A172 (cell line): Measurements from ENCODE around the gene SHISA8. TPM values are rescaled to one million over a fixed set of nuclear protein-coding genes. Genes with fewer than 3 reads are reported as not detected.

Experiments used
- DNase-seq: peaks from one replicate; pipeline ENCODE4 v3.0.0-alpha.2; 2015; ENCODE audit warnings: low spot score
- total RNA-seq: library from RNA; depleted of rRNA; stranded (reverse); fragments of >200 nt; shearing (Covaris generic); gene quantifications from 2 replicates; pipeline ENCODE4 v1.2.3, GENCODE V29; 2014

SHISA8 gene
- total RNA-seq, 1 experiment from 2014 or later, result not detected

DNA sequence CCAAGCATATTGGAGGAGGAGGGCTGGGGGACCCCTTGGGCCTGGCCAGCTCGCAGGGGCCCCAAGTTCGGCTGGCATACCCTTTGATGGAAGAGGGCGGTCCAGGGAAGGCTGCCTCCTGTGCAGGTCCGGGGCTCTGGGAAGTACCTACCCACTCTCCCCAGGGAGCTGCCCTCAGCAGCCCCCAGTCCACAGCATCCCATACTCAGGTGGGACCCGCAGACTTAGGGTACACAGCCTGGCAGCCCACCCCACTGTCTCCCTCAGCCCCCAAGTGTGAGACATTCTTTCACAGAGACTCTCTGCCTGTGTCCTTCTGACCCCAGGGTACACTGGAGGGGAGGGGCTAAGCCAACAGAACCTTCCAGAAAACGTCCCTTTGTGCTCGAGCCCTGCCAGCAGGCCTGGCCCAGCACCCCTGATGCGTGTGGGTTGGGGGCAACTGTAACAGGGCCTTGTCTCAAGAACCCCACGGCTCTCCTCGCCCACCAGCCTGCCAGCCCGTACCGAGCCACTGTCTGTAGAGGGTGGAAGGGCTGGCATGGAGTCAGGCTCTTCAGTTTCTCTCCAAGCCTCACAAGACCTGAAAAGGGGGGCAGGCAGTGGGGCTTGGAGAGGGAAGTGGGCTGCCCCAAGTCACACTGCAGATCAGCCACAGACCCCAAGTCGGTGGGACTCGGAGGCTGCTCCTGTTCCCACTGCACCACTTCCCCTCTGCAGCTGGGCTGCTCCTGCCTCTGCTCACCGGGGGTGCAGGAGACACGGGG, 18.7 kb upstream of the SHISA8 start:
- DNase-seq, result no peak

DNA sequence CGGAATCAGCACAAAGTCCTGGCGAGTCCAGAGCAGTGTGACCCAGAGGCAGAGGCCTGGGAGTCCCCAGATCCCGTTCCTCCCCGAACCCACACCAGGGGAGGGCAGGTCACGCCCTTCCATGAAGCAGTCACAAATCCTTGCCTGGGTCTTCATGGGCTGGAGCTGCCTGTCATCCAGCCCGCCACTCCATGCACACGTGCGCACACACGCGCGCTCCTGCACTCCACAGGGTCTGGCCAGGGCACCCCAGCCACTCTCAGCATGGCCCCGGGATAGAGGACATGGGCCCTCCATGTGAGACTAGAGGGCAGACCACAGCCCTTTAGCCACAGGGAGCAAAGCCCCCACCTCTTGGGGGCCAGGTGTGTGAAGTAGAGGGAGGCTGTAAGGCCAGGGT, 17.5 kb upstream of the SHISA8 start:
- no peak for DNase-seq

DNA sequence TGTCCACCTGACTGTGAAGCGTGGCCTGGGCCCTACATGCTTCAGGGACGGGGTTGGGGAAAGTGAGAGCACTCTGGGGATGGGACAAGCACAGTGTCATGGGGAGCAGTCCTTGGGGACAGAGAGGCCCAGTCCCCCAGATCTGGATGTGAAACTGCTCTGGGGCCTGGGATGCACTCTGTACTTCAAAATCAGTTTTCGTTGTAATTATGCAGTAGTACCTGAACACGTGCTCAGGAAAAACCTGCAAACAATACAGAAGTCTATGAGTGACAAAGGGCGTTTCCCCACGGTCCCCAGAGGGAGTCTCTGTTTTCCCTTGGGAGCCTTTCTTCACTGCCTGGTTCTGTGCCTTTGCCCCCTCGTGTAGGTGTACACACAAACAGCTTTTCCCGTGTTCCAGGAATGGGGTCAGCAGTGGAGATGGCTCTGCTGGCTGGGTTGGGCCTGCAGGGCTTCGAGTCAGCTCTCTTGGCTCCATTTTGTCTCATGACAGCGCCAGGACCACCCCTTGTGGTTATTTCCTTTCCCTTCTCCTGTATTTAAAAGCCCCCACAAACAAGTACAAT, 16.9 kb upstream of the SHISA8 start:
- DNase-seq, result no peak

DNA sequence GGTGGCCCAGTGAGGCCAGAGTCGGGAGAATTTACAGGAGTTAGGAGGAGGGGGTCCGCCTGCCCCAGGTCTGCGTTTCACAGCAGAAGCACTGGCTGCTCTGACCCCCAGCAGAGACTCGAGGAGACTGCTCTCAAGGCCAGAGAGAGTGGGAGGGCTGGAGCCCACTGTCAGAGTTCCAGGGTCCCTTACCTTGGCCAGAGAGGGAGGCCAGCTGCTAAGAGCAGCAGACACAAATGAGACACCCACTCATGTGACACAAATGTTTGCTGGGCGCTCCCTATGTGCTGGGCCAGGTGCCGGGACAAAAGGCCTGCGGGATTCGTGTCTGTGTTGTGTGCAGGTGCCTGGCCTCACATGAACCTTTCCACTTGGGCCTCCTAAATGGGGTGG, 14.5 kb upstream of the SHISA8 start:
- DNase-seq, result no peak

DNA sequence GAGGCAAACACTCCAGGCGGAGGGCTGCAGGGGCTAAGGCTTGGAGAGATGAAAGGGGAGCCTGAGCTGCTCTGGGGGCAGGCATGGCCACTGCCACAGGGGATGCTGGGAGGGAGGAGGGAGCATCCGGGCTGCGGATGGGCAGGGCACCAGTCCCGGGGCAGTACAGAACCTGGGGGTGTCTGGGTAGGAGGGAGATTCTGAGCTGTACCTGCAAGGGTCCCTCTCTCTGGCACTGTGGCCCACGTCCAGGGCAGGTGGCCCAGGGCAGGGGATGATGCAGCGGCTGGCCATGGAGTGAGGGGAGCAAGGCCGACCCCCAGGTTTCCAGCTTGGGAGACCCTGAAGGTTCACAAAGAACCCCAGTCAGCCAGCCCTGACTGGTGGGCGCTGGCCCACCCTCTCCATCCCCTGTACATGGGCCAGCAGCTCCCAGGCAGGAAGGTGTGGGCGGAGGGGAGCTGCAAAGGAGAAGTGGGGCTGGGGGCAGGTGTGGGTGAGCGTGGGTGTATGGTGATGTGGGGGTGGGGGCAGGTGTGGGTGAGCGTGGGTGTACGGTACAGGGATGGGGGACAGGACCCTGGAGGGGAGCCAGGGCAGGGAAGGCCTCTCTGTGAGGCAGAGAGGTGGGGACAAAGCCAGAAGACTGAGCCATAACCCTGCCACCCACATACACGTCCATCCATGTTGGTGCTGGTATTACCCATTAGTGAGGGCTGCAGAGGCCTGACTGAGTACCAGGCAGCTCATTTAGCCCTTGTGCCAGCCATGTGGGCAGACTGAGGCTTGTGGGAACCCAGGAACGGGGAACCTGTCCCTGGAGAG, 13.9 kb upstream of the SHISA8 start:
- no peak for DNase-seq

DNA sequence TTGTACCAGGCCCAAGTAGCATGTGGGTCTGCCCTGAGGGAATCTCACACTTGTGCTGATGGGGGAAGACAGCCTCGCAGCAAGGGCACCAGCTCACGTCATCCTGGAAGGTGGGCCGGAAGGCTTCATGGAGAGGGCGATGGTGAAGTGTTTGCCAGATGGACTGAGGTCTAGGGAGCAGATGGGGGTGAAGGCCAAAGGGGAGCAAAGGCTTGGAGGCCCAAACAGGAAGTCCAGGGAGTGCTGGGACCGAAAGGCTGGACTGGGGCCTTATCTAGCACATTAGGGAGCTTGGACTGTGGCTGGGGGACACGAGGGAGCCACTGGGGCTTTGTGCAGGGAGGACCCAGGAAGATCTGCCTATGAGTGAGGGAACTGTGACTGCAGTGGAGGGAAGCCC, 12.9 kb upstream of the SHISA8 start:
- no peak for DNase-seq

- DNase-seq, result no peak
Measured at GRCh38 chr22:41925783-41926460, 11.0 kb upstream of the SHISA8 start.

- no peak for DNase-seq
Measured at GRCh38 chr22:41923595-41924276, 8.9 kb upstream of the SHISA8 start.

GRCh38 chr22:41922940-41923594, 8.2 kb upstream of the SHISA8 start:
- no peak for DNase-seq

GRCh38 chr22:41922328-41922727, 7.5 kb upstream of the SHISA8 start:
- no peak for DNase-seq

GRCh38 chr22:41920271-41920976, 5.5 kb upstream of the SHISA8 start:
- DNase-seq, result no peak

DNA sequence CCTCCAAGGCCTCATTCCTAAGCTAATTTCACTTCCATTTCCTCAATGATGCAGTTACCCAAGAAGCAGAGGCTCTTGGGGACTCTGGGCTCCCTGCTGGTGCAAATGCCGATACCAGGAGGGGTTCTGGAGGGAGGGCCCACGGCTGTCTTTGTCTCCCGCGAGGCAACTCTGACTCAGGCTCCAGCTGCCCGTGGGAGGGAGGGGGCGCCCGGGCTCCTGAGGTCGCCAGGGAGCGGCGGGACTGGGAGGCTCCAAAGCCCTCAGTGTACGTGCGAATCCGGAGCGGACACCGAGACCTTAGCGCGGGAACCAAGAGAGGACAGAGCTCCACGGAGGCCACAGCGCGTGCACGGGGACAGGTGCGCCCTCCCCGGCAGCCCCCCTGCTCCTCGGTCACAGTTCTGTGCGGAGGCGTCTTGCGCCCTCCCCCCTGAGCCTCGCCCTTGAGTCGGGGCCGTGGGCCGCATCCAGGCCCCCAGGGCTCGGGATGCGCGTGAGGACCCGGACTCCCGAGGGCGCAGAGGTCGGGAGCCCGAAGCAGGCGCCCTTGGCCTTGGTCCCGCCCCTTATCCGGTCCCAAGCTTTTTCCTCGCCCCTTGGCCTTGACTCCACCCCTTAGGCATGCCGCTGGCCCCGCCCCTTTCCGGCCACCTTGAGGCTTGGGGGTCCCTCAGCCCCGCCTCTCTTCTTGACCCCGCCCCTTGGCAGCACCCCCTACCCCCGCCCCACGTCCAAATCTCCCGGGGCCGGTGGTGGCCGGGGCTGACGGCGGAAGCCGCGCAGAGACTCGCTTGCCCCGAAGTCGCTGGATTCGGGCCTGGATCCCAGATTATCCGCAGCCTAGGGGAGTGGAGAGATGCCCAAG, 4.7 kb upstream of the SHISA8 start:
- no peak for DNase-seq

GRCh38 chr22:41917903-41918791, 3.3 kb upstream of the SHISA8 start:
- DNase-seq, result peak; percentile 47

GRCh38 chr22:41917375-41917902, 2.6 kb upstream of the SHISA8 start:
- DNase-seq, result no peak

- DNase-seq, result no peak
Measured at GRCh38 chr22:41916745-41917358, 2.0 kb upstream of the SHISA8 start.

DNA sequence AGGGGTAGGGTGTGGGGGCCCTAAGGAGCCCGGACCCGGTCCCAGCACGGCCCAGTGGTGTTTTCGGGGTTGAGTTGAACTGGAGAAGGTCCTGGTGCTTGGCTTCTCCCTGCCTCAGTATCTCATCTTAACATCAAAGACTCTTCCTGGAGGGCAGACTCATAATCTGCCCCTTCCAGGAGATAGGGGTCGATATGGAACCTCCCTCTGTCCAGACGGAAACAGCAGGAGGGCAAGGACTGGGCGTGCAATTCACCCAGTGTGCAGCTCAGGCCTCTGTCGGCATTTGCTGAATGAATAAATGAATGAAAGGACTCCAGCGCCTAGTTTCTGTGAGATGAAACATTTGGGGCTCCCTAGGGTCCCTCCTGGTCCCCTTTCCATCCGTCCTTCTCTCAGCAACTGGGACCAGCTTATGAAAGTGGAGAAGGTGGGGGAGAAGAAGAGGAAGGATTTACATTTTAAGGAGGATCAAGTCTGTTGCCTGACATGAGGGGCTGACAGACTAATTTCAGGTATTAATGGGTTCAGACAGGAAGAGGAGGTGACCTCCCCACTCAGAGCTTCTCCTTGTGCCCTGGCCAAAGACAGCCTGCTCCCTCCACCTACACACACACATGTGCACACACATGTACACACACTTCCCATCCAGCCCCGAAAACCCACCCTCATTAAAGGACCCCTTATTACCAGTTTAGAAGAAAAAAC, 1.1 kb upstream of the SHISA8 start:
- DNase-seq, result no peak

DNA sequence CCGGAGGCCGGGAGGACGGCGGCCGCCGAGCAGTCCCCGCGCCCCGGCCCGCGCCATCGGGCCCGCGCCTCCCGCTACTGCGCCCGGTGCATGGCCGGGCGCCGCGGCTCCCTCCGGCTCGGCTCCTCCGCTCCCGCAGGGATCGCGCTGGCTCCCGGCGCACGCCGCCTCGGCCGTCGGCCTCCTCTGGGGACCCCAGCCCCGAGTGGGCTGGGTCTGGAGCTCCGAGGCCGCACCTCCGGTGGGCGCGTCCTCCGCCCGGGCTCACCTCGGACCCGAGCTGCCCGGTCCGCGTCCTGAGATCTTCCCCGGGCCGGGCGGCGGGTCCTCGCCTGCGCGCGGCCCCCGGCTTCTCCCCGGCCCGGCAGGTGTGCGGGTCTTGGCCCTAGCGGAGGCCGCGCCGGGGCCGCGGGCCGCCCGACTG, 251 bp downstream of the SHISA8 start:
- DNase-seq, result no peak
